GM12892 (cell line): ENCODE data around the gene LASP1NB.
"Not testable (repeated sequence)": the region's sequence is repeated elsewhere in the genome, so short reads cannot be mapped to it uniquely, and the experiment has no call there.

Source experiments
- DNase-seq: peaks from one replicate; pipeline ENCODE4 v3.0.0; 2011; ENCODE audit not compliant: insufficient read length
- FAIRE-seq: peaks from 2 replicates; lab custom pipeline; 2011; peaks lifted over from hg19 to GRCh38; lab: Jason Lieb, UNC
- POLR2A ChIP-seq: IDR thresholded peaks from 2 replicates; pipeline ENCODE4 v1.6.1; 2011; ENCODE audit warnings: low read depth, low read length, control low read depth
- POLR2AphosphoS5 ChIP-seq: IDR thresholded peaks from 2 replicates; pipeline ENCODE4 v1.6.1; 2011; ENCODE audit warnings: low read depth, low read length, control low read depth
- TAF1 ChIP-seq: IDR thresholded peaks from 2 replicates; pipeline ENCODE4 v1.6.1; 2011; ENCODE audit warnings: low read depth, mild to moderate bottlenecking, control low read depth, low read length, borderline replicate concordance

The LASP1NB gene

GRCh38 chr17:38959508-38959907 lies 34.1 kb downstream of the LASP1NB start:
- no peak for DNase-seq
- TF ChIP-seq TAF1: no peak
- no peak for FAIRE-seq

- FAIRE-seq (no peak), DNase-seq (no peak)
- TF ChIP-seq POLR2A: no peak
- no peak for TF ChIP-seq TAF1
- TF ChIP-seq POLR2AphosphoS5: no peak
Observed at GRCh38 chr17:38960402-38960801, 35.0 kb downstream of the LASP1NB start.

- FAIRE-seq (no peak), DNase-seq (no peak)
- TF ChIP-seq TAF1: no peak
- TF ChIP-seq POLR2AphosphoS5: no peak
- no peak for TF ChIP-seq POLR2A
Observed at GRCh38 chr17:38961413-38961812, 36.0 kb downstream of the LASP1NB start.

- FAIRE-seq (no peak), DNase-seq (no peak)
- TF ChIP-seq POLR2AphosphoS5: no peak
Observed at GRCh38 chr17:38967290-38967738, 41.9 kb downstream of the LASP1NB start, which contains the start of gene FBXO47. TSS of gene FBXO47 (minus strand) at chr17:38967403. CDS start at chr17:38963025, 4,378 bp downstream.

DNA sequence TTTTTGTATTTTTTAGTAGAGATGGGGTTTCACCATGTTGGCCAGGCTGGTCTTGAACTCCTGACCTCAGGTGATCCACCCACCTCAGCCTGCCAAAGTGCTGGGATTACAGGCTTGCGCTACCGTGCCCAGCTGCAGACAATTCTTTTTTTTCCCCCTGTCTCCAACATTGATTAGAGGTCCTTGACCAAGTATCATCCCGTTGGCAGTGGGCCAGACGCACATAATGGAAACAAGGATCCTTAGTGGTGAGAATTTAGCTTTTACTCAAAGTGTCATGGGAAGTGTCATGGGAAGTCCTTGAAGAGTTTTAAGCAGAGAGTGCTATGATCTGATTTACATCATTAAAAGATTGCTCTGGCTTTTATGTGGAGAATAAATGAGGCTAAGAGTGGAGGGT lies 43.9 kb downstream of the LASP1NB start:
- TF ChIP-seq TAF1: no peak
- no peak for TF ChIP-seq POLR2A
- TF ChIP-seq POLR2AphosphoS5: no peak
- no peak for FAIRE-seq
- no peak for DNase-seq

- no peak for FAIRE-seq
- TF ChIP-seq TAF1 (no peak), POLR2AphosphoS5 (no peak), POLR2A (no peak)
- DNase-seq: no peak
Observed at GRCh38 chr17:38970128-38970527, 44.7 kb downstream of the LASP1NB start.

DNA sequence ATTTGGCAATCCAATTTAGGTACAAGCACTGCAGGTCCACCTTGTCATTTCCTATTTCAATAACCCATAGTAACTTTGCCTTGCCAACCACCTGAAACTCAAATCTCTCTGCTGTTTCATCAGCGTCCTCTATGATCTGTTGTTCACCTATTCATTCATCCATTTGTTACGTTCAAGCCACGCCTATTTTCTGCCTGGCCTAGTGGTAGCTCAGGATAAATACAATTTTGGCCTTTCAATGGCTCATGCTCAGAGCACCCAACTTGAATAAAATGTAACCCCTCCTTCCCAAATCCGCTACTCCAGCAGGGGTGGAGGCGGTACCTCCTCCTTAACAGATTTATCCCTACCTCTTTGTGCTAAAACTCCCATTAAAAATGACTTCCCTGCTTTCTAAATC lies 45.4 kb downstream of the LASP1NB start:
- TF ChIP-seq POLR2A (no peak), POLR2AphosphoS5 (no peak), TAF1 (no peak)
- no peak for DNase-seq

DNA sequence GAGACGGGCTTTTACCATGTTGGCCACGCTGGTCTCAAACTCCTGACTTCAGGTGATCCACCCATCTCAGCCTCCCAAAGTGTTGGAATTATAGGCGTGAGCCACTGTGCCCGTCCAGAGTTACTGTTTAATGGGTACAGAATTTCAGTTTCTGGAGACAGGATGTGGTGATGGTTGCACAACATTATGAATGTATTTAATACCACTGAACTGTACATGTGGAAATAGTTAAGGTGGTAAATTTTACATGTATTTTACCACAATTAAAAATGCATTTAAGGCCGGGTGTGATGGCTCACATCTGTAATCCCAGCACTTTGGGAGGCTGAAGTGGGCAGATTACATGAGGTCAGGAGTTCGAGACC lies 50.8 kb downstream of the LASP1NB start:
- not testable (repeated sequence) for DNase-seq, FAIRE-seq

More for the DNA sequence above, 45.4 kb downstream of the LASP1NB start:
- FAIRE-seq: no peak

GRCh38 chr17:38978180-38978579 lies 52.8 kb downstream of the LASP1NB start:
- FAIRE-seq (no peak), DNase-seq (no peak)
- TF ChIP-seq TAF1: no peak
- no peak for TF ChIP-seq POLR2A
- no peak for TF ChIP-seq POLR2AphosphoS5
